ENCODE results near the gene UBR7. TPM values are rescaled to one million over a fixed set of nuclear protein-coding genes. Genes with fewer than 3 reads are reported as not detected.

UBR7 gene
- total RNA-seq, 3 donors from 2014 or later, result 21.0 to 34.7 (median 31.0) TPM

DNA sequence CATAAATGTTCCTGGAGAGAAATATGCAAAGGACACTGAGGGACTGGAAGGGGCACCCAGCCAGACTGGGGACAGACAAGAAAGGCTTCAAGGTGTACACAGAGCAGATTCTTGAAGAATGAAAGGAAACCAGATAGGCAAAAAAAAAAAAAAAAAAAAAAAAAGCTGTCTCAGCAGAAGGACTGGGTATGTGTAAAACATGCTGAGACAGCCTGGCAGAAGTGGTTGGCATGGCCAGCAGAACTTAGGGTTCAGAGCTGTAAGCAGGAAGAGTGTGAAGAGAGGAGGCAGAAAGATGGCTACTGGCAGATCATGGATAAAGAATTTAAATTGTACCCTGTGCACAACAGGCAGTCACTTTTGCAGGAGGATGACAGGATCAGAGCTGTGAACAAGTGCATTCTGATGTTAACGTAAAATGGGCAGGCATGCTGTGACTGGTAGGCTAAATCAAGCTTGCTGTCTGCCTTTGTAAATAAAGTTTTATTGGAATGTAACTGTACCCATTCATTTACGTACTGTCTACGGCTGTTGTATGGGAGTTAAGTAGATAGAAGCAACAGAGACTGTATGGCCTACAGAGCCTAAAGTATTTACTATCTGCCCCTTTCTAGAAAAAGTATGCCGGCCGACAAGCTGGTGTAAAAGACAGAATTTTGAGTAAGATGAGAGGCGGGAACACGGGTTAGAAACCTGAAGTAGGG, 42.2 kb downstream of the UBR7 start:
- Histone ChIP-seq H3K27me3 (no peaks in the 10 kb centered on the region), H3K9me3 (no peaks in the 10 kb centered on the region), H3K4me3 (no peak overlapping the region), H3K27ac (no peak overlapping the region), H3K4me1 (no peaks in the 10 kb centered on the region), H3K36me3 (peaks cover 22% of the 10 kb centered on the region)
- intact Hi-C loops (cut with DNase I; ENCODE audit: low total_unique reads), result no loop called here
- TF ChIP-seq POLR2AphosphoS5 (IDR thresholded peaks at IDR 0.05), result no peak
- no peak for TF ChIP-seq POLR2A (IDR thresholded peaks at IDR 0.05)
- no peak for TF ChIP-seq CTCF (IDR thresholded peaks at IDR 0.05)
- no peak for DNase-seq (ENCODE audit: low spot score in 2 of 2)

DNA sequence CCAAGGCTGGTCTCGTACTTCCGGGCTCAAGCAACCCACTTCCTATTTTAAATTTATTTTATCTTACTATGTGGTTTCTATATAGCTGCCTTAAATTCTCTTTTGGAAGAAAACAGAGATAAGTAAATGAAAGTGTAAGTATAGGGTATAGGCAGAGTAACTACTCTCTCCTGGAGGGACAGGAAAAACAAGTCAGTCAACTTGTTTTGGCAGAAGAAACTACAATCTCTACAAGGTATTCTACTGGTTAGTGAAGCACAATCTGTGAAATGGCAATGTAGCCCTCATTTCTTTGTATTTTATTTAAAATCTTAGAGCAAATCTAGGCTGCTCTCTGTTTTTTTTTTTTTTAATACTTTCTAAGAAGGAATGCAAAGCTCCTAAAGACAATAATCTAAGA, 55.4 kb downstream of the UBR7 start:
- no peak overlapping the region for H3K27ac ChIP-seq
- no peaks in the 10 kb centered on the region for H3K9me3 ChIP-seq
- H3K4me3 ChIP-seq, result no peak overlapping the region
- intact Hi-C loops (cut with DNase I; ENCODE audit: low total_unique reads), result no loop called here
- no peaks in the 10 kb centered on the region for H3K36me3 ChIP-seq
- H3K27me3 ChIP-seq, result no peaks in the 10 kb centered on the region
- TF ChIP-seq POLR2A (IDR thresholded peaks at IDR 0.05) (no peak), CTCF (IDR thresholded peaks at IDR 0.05) (no peak), POLR2AphosphoS5 (IDR thresholded peaks at IDR 0.05) (no peak)
- no peaks in the 10 kb centered on the region for H3K4me1 ChIP-seq
- DNase-seq (ENCODE audit: low spot score in 2 of 2), result no peak

GRCh38 chr14:93263416-93263815, 56.4 kb downstream of the UBR7 start:
- H3K9me3 ChIP-seq, result no peaks in the 10 kb centered on the region
- no peaks in the 10 kb centered on the region for H3K36me3 ChIP-seq
- no peak overlapping the region for H3K4me3 ChIP-seq
- no peak overlapping the region for H3K27ac ChIP-seq
- TF ChIP-seq CTCF (IDR thresholded peaks at IDR 0.05) (no peak), POLR2A (IDR thresholded peaks at IDR 0.05) (no peak), POLR2AphosphoS5 (IDR thresholded peaks at IDR 0.05) (no peak)
- no peaks in the 10 kb centered on the region for H3K27me3 ChIP-seq
- intact Hi-C loops (cut with DNase I; ENCODE audit: low total_unique reads), result no loop called here
- H3K4me1 ChIP-seq, result no peaks in the 10 kb centered on the region
- DNase-seq (ENCODE audit: low spot score in 2 of 2), result no peak

- Histone ChIP-seq H3K27me3 (no peaks in the 10 kb centered on the region), H3K4me1 (no peaks in the 10 kb centered on the region), H3K9me3 (no peaks in the 10 kb centered on the region), H3K4me3 (no peak overlapping the region), H3K36me3 (no peaks in the 10 kb centered on the region), H3K27ac (no peak overlapping the region)
- intact Hi-C loops (cut with DNase I; ENCODE audit: low total_unique reads), result no loop called here
- DNase-seq (ENCODE audit: low spot score in 2 of 2), result no peak
- no peak for TF ChIP-seq POLR2AphosphoS5 (IDR thresholded peaks at IDR 0.05)
- TF ChIP-seq POLR2A (IDR thresholded peaks at IDR 0.05), result no peak
- TF ChIP-seq CTCF (IDR thresholded peaks at IDR 0.05), result no peak
Measured at GRCh38 chr14:93266127-93266526, 59.1 kb downstream of the UBR7 start.

DNA sequence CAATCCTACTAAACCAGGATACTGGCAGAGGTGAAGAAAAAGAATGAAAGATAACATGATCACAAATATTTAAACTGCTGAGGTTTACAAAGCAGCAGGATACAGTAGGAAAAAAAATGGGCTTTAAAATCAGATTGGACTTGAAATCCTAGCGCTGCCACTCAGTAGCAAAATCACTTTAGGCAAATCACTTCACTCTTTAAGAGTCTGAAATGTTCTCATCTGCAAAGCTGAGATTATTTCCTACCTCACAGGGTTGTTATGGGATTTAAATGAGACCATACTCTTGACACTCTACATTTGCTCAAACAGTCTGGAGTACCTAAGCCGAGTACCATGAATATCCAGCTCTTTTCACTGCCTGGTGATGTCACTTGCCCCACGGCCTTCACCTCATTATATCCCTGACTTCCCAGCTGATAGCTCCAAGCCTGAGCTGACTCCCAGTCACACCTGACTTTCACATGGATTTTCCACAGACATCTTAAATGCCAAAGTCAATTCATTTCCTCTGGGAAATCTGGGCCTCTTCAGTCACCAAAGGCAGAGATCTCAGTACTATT, 60.2 kb downstream of the UBR7 start:
- no peak for TF ChIP-seq POLR2AphosphoS5 (IDR thresholded peaks at IDR 0.05)
- TF ChIP-seq POLR2A (IDR thresholded peaks at IDR 0.05), result no peak
- no peak for TF ChIP-seq CTCF (IDR thresholded peaks at IDR 0.05)
- Histone ChIP-seq H3K27ac (no peak overlapping the region), H3K27me3 (no peaks in the 10 kb centered on the region), H3K36me3 (no peaks in the 10 kb centered on the region), H3K4me1 (no peaks in the 10 kb centered on the region), H3K4me3 (no peak overlapping the region), H3K9me3 (no peaks in the 10 kb centered on the region)
- intact Hi-C loops (cut with DNase I; ENCODE audit: low total_unique reads), result no loop called here
- no peak for DNase-seq (ENCODE audit: low spot score in 2 of 2)
